Measurements from ENCODE around the gene CBLN1.

- TF ChIP-seq POLR2AphosphoS5 (IDR thresholded peaks at IDR 0.05; ENCODE audit: low read depth, low read length) (no peak), TCF7L2 (IDR thresholded peaks at IDR 0.05; ENCODE audit: borderline replicate concordance, extremely low read depth, insufficient read depth, insufficient read length) (no peak), SIN3A (IDR thresholded peaks at IDR 0.05; ENCODE audit: low read depth) (no peak), CTCF (IDR thresholded peaks at IDR 0.05 in 2 of 3, conservative IDR thresholded peaks at IDR 0.05 in 1 of 3; ENCODE audit: borderline replicate concordance in 1 of 3, insufficient read depth in 1 of 3, low read depth in 2 of 3, low read length in 2 of 3) (no peak), REST (IDR thresholded peaks at IDR 0.05; ENCODE audit: low read depth) (peak; percentile 13; the same call in 1 of the 2 replicates), CEBPB (IDR thresholded peaks at IDR 0.05; ENCODE audit: low read depth) (no peak), RAD21 (IDR thresholded peaks at IDR 0.05; ENCODE audit: low read depth) (no peak), ATF3 (IDR thresholded peaks at IDR 0.05) (no peak), CBX3 (IDR thresholded peaks at IDR 0.05; ENCODE audit: low read depth) (no peak), SP1 (IDR thresholded peaks at IDR 0.05; ENCODE audit: low read depth) (no peak), EZH2phosphoT487 (IDR thresholded peaks at IDR 0.05; ENCODE audit: borderline replicate concordance) (no peak), ZFX (IDR thresholded peaks at IDR 0.05) (no peak)
Observed at GRCh38 chr16:49280105-49280741, 1.4 kb downstream of the CBLN1 start.
